H9 (cell line): ENCODE measurements around the gene MKRN1. TPM values are rescaled to one million over a fixed set of nuclear protein-coding genes. Genes with fewer than 3 reads are reported as not detected.

Source experiments
- DNase-seq: peaks from one replicate; pipeline ENCODE4 v3.0.0-alpha.2; 2017
- H2AFZ ChIP-seq: one replicate; pipeline ENCODE4 v1.6.1; 2013; ENCODE audit warnings: mild to moderate bottlenecking, low read length, control low read depth, moderate library complexity
- H2AK5ac ChIP-seq: 2 replicates; pipeline ENCODE4 v1.6.1; 2013; ENCODE audit warnings: low read length, control low read depth, mixed read lengths; ENCODE audit not compliant: insufficient read length
- H2BK120ac ChIP-seq: one replicate; pipeline ENCODE4 v1.6.1; 2013; ENCODE audit warnings: low read depth, mild to moderate bottlenecking, low read length, control low read depth, inconsistent platforms; ENCODE audit not compliant: poor library complexity, severe bottlenecking
- H2BK12ac ChIP-seq: 2 replicates; pipeline ENCODE4 v1.6.1; 2013; ENCODE audit warnings: low read length, control low read depth, mixed read lengths, low read depth; ENCODE audit not compliant: insufficient read length
- H2BK15ac ChIP-seq: 2 replicates; pipeline ENCODE4 v1.6.1; 2013; ENCODE audit warnings: low read depth, low read length, control low read depth
- H2BK20ac ChIP-seq: one replicate; pipeline ENCODE4 v1.6.1; 2013; ENCODE audit warnings: low read depth, mild to moderate bottlenecking, low read length, control low read depth, inconsistent platforms; ENCODE audit not compliant: poor library complexity, severe bottlenecking
- H2BK5ac ChIP-seq: 2 replicates; pipeline ENCODE4 v1.6.1; 2013; ENCODE audit warnings: low read length, control low read depth, mixed read lengths; ENCODE audit not compliant: insufficient read length
- H3K14ac ChIP-seq: 2 replicates; pipeline ENCODE4 v1.6.1; 2013; ENCODE audit warnings: low read length, control low read depth; ENCODE audit not compliant: insufficient read depth
- H3K18ac ChIP-seq: 2 replicates; pipeline ENCODE4 v1.6.1; 2013; ENCODE audit warnings: low read depth, mild to moderate bottlenecking, mixed read lengths, low read length, control low read depth; ENCODE audit not compliant: insufficient read length
- H3K23ac ChIP-seq: 2 replicates; pipeline ENCODE4 v1.6.1; 2013; ENCODE audit warnings: low read length, control low read depth, mixed read lengths, low read depth; ENCODE audit not compliant: insufficient read length
- H3K23me2 ChIP-seq: 2 replicates; pipeline ENCODE4 v1.6.1; 2013; ENCODE audit warnings: low read depth, mild to moderate bottlenecking, mixed read lengths, low read length, control low read depth; ENCODE audit not compliant: insufficient read length, poor library complexity, severe bottlenecking
- H3K27ac ChIP-seq: 2 replicates; pipeline ENCODE4 v1.5.1; 2013; ENCODE audit warnings: low read length, control low read depth, mixed read lengths, low read depth; ENCODE audit not compliant: insufficient read length
- H3K27me3 ChIP-seq: 2 replicates; pipeline ENCODE4 v1.6.1; 2013; ENCODE audit warnings: low read length, control low read depth, inconsistent platforms; ENCODE audit not compliant: insufficient read depth
- H3K4ac ChIP-seq: 2 replicates; pipeline ENCODE4 v1.6.1; 2013; ENCODE audit warnings: low read depth, mild to moderate bottlenecking, control low read depth, inconsistent platforms, low read length, moderate library complexity
- H3K4me1 ChIP-seq: 2 replicates; pipeline ENCODE4 v1.6.1; 2013; ENCODE audit warnings: low read length, control low read depth, inconsistent platforms; ENCODE audit not compliant: insufficient read depth
- H3K4me2 ChIP-seq: 2 replicates; pipeline ENCODE4 v1.6.1; 2013; ENCODE audit warnings: low read length, control low read depth, mixed read lengths; ENCODE audit not compliant: insufficient read length, insufficient read depth
- H3K56ac ChIP-seq: 2 replicates; pipeline ENCODE4 v1.6.1; 2013; ENCODE audit warnings: low read depth, mild to moderate bottlenecking, mixed read lengths, low read length, control low read depth; ENCODE audit not compliant: insufficient read length
- H3K79me1 ChIP-seq: 2 replicates; pipeline ENCODE4 v1.6.1; 2013; ENCODE audit warnings: low read depth, mild to moderate bottlenecking, moderate library complexity, low read length, control low read depth, inconsistent platforms; ENCODE audit not compliant: insufficient read depth, poor library complexity, severe bottlenecking
- H3K79me2 ChIP-seq: 2 replicates; pipeline ENCODE4 v1.6.1; 2013; ENCODE audit warnings: low read length, control low read depth, inconsistent platforms; ENCODE audit not compliant: insufficient read depth
- H3K9ac ChIP-seq: 2 replicates; pipeline ENCODE4 v1.6.1; 2013; ENCODE audit warnings: low read length, control low read depth, mixed read lengths; ENCODE audit not compliant: insufficient read length; ENCODE audit errors: extremely low read depth
- H3K9me3 ChIP-seq: one replicate; pipeline ENCODE4 v1.6.1; 2013; ENCODE audit warnings: low read depth, low read length, inconsistent platforms; ENCODE audit not compliant: control insufficient read depth
- H3T11ph ChIP-seq: one replicate; pipeline ENCODE4 v1.6.1; 2013; ENCODE audit warnings: mild to moderate bottlenecking, low read length, control low read depth, inconsistent platforms
- H4K20me1 ChIP-seq: one replicate; pipeline ENCODE4 v1.6.1; 2013; ENCODE audit not compliant: control insufficient read depth, insufficient read length, insufficient read depth
- H4K5ac ChIP-seq: 2 replicates; pipeline ENCODE4 v1.6.1; 2013; ENCODE audit warnings: low read depth, mild to moderate bottlenecking, mixed read lengths, low read length, control low read depth; ENCODE audit not compliant: insufficient read length
- H4K8ac ChIP-seq: replicated peaks from 2 replicates; pipeline ENCODE4 v1.6.1; 2013; ENCODE audit warnings: low read length, control low read depth, mixed read lengths, low read depth; ENCODE audit not compliant: insufficient read length
- H4K91ac ChIP-seq: 2 replicates; pipeline ENCODE4 v1.6.1; 2013; ENCODE audit warnings: low read depth, mild to moderate bottlenecking, moderate library complexity, mixed read lengths, low read length, control low read depth; ENCODE audit not compliant: insufficient read length
- H3K27ac Mint-ChIP-seq, 3 experiments: 2 replicates in 2 of 3; 3 replicates in 1 of 3; pipeline ENCODE4 v1.8.0; 2020 to 2021; ENCODE audit warnings: mixed read lengths in 3 of 3, mild to moderate bottlenecking in 1 of 3, moderate library complexity in 1 of 3
- H3K27me3 Mint-ChIP-seq: 2 replicates; pipeline ENCODE4 v1.8.0; 2021; ENCODE audit warnings: low read depth, mild to moderate bottlenecking, moderate library complexity, mixed read lengths
- H3K36me3 Mint-ChIP-seq, 3 experiments: 2 replicates in 2 of 3; 3 replicates in 1 of 3; pipeline ENCODE4 v1.8.0; 2020 to 2021; ENCODE audit warnings: low read depth in 3 of 3, mixed read lengths in 3 of 3; ENCODE audit not compliant: insufficient read depth in 1 of 3
- H3K4me1 Mint-ChIP-seq, 2 experiments: 2 replicates each; pipeline ENCODE4 v1.8.0; 2020; ENCODE audit warnings: mixed read lengths in 2 of 2
- H3K4me3 Mint-ChIP-seq, 2 experiments: 2 replicates in 1 of 2; 3 replicates in 1 of 2; pipeline ENCODE4 v1.8.0; 2020 to 2021; ENCODE audit warnings: mild to moderate bottlenecking in 2 of 2, mixed read lengths in 2 of 2, moderate library complexity in 1 of 2
- H3K9me3 Mint-ChIP-seq, 2 experiments: 2 replicates in 1 of 2; 3 replicates in 1 of 2; pipeline ENCODE4 v1.8.0; 2020; ENCODE audit warnings: mild to moderate bottlenecking in 2 of 2, mixed read lengths in 2 of 2, moderate library complexity in 1 of 2
- WGBS: extraction: QIAGEN DNeasy Blood & Tissue Kit; methylation state at CpG from one replicate; pipeline ENCODE4 v1.1.7; 2013; ENCODE audit warnings: missing lambda C conversion rate, low lambda C conversion rate, mixed read lengths; ENCODE audit not compliant: insufficient read length; ENCODE audit errors: extremely low coverage; 5-methylcytosine and 5-hydroxymethylcytosine counted together
- total RNA-seq: library from RNA; stranded (reverse); gene quantifications from 2 replicates; pipeline ENCODE4 v1.2.1, GENCODE V29; 2021
- TF ChIP-seq, protein P1 (sequence below): fragments of 200-600 bp; sonication (generic); conservative IDR thresholded peaks from 3 replicates; pipeline ENCODE4 v1.8.0; 2021; ENCODE audit warnings: antibody characterized with exemption, mild to moderate bottlenecking

The MKRN1 gene
- total RNA-seq, 1 experiment from 2014 or later = 106 TPM

DNA sequence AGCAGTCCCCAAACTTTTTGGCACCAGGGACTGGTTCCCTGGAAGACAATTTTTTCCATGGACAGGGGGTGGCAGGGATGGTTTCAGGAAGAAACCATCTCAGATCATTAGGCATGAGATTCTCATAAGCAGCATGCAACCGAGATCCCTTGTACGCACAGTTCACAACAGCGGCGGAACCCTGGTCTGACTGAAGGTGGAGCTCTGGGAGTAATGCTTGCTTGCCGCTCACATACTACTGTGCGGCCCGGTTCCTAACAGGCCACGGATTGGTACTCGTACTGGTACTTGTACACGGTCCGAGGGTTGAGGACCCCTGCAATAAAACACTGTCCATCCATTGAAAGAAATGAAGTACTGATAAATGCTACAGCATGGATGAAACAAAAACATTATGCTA is 32.8 kb downstream of the MKRN1 start:
- Histone ChIP-seq H3K23me2 (no peaks in the 10 kb centered on the region), H4K20me1 (no peaks in the 10 kb centered on the region), H3K79me1 (no peaks in the 10 kb centered on the region), H3K9ac (no peak overlapping the region), H3K4me1 (peaks cover 17% of the 10 kb centered on the region; the same call in 1 of the 2 replicates), H3K4ac (no peak overlapping the region), H3K27me3 (no peaks in the 10 kb centered on the region), H3K79me2 (no peaks in the 10 kb centered on the region), H3K14ac (no peak overlapping the region), H4K5ac (no peak overlapping the region), H3T11ph (no peak overlapping the region), H3K4me2 (no peak overlapping the region), H4K8ac (no peak overlapping the region), H3K9me3 (no peaks in the 10 kb centered on the region), H2BK12ac (no peak overlapping the region), H3K56ac (no peak overlapping the region), H2AK5ac (no peak overlapping the region), H2BK120ac (no peak overlapping the region), H2AFZ (no peak overlapping the region), H3K23ac (no peak overlapping the region), H4K91ac (no peak overlapping the region), H2BK5ac (no peak overlapping the region), H2BK20ac (no peak overlapping the region), H3K18ac (no peak overlapping the region), H3K27ac (no peak overlapping the region), H2BK15ac (no peak overlapping the region)
- no peaks in the 10 kb centered on the region; the same call in 1 of the 2 replicates for H3K27me3 Mint-ChIP-seq
- DNase-seq = no peak
- H3K4me1 Mint-ChIP-seq = peaks cover 38 to 42% of the 10 kb centered on the region in 2 experiments
- H3K36me3 Mint-ChIP-seq = peaks cover 3 to 9% (median 6%) of the 10 kb centered on the region in 3 experiments; a peak in 4 of 7 replicates
- no peaks in the 10 kb centered on the region; a peak in 2 of 5 replicates for H3K9me3 Mint-ChIP-seq
- TF ChIP-seq, protein P1, sequence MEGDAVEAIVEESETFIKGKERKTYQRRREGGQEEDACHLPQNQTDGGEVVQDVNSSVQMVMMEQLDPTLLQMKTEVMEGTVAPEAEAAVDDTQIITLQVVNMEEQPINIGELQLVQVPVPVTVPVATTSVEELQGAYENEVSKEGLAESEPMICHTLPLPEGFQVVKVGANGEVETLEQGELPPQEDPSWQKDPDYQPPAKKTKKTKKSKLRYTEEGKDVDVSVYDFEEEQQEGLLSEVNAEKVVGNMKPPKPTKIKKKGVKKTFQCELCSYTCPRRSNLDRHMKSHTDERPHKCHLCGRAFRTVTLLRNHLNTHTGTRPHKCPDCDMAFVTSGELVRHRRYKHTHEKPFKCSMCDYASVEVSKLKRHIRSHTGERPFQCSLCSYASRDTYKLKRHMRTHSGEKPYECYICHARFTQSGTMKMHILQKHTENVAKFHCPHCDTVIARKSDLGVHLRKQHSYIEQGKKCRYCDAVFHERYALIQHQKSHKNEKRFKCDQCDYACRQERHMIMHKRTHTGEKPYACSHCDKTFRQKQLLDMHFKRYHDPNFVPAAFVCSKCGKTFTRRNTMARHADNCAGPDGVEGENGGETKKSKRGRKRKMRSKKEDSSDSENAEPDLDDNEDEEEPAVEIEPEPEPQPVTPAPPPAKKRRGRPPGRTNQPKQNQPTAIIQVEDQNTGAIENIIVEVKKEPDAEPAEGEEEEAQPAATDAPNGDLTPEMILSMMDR = no peak
- no peak overlapping the region for H3K4me3 Mint-ChIP-seq
- WGBS = no CpG with 5 or more reads among the region's 11 CpGs
- peak overlapping the region in 1 of 3 experiments; percentile 62; a peak in 1 of 7 replicates for H3K27ac Mint-ChIP-seq
